Uterus (tissue), 2 donors: Measurements from ENCODE around the gene IVD.
A peak's percentile ranks its signal among the peaks of the same experiment; 100 is the strongest.

Source experiments
- CTCF ChIP-seq, 4 experiments: fragments of 200-600 bp in 2 of 4; fragments of 450-650 bp in 2 of 4; sonication (generic) in 2 of 4; IDR thresholded peaks; one replicate each; pipeline ENCODE4 v1.5.1; 2016 to 2019; ENCODE audit warnings: antibody characterized with exemption in 4 of 4, mild to moderate bottlenecking in 2 of 4, moderate library complexity in 1 of 4
- POLR2A ChIP-seq, 2 donors: fragments of 450-650 bp; IDR thresholded peaks; one replicate each; pipeline ENCODE4 v1.6.1; 2016; ENCODE audit warnings: antibody characterized with exemption in 2 of 2, mild to moderate bottlenecking in 1 of 2, moderate library complexity in 1 of 2

- TF ChIP-seq CTCF (IDR thresholded peaks at IDR 0.05), result peak in 1 of 4 experiments; percentile 6
- TF ChIP-seq POLR2A (IDR thresholded peaks at IDR 0.05), result no peak
Observed at GRCh38 chr15:40441565-40442531, 36.3 kb downstream of the IVD start.
